Gastroesophageal sphincter (tissue), 3 donors: ENCODE measurements around the gene CDRT4.

Source experiments
- CTCF ChIP-seq, 4 experiments: fragments of 200-600 bp in 2 of 4; fragments of 450-650 bp in 2 of 4; sonication (generic) in 1 of 4; IDR thresholded peaks; one replicate each; pipeline ENCODE4 v1.5.1; 2017 to 2019; ENCODE audit warnings: antibody characterized with exemption in 4 of 4, mild to moderate bottlenecking in 2 of 4, moderate library complexity in 2 of 4
- POLR2AphosphoS5 ChIP-seq: sonication (generic); formaldehyde crosslinking; IDR thresholded peaks from one replicate; pipeline ENCODE4 v1.6.1; 2017; ENCODE audit warnings: antibody characterized with exemption

- TF ChIP-seq CTCF (IDR thresholded peaks at IDR 0.05) (no peak), POLR2AphosphoS5 (peak; percentile 16)
Measured at GRCh38 chr17:15392326-15392741, 75.1 kb downstream of the CDRT4 start.
